ENCODE results near the gene FOXQ1. TPM values are rescaled to one million over a fixed set of nuclear protein-coding genes. Genes with fewer than 3 reads are reported as not detected.

FOXQ1 gene
- total and polyA plus RNA-seq, 9 of the 15 experiments (the other 6 are each of a cell fraction or from before 2014, with no cell fraction given): not detected

- ATAC-seq: no peak
- FAIRE-seq: no peak
- H3K4me1 ChIP-seq (replicated peaks in 1 of 2; ENCODE audit: control insufficient read depth in 2 of 2, insufficient read depth in 2 of 2, low read length in 2 of 2): no peaks in the 10 kb centered on the region
- no peaks in the 10 kb centered on the region for H3K79me2 ChIP-seq (ENCODE audit: control insufficient read depth, insufficient read depth, low read length)
- no peaks in the 10 kb centered on the region for H4K20me1 ChIP-seq (replicated peaks; ENCODE audit: control insufficient read depth, insufficient read depth, low read length)
- H3K9ac ChIP-seq (ENCODE audit: insufficient read depth in 1 of 2, low read depth in 2 of 2, low read length in 2 of 2): no peak overlapping the region
- no peaks in the 10 kb centered on the region for H3K9me1 ChIP-seq (ENCODE audit: control insufficient read depth, insufficient read depth, low read length)
- ChIA-PET POLR2A (no interaction called here), CTCF (ENCODE audit: low intra/inter-chr PET ratio) (no interaction called here)
- H3K9me3 ChIP-seq (replicated peaks; ENCODE audit: control insufficient read depth, insufficient read depth, low read depth, low read length): no peaks in the 10 kb centered on the region
- TF ChIP-seq NBN (IDR thresholded peaks at IDR 0.05; ENCODE audit: low read depth): no peak
- TF ChIP-seq MIER1 (IDR thresholded peaks at IDR 0.05; ENCODE audit: low read depth): no peak
- TF ChIP-seq ZNF436 (CRISPR knock-in tag; IDR thresholded peaks at IDR 0.05): no peak
- TF ChIP-seq ATF3 (IDR thresholded peaks at IDR 0.05): no peak
- TF ChIP-seq ATF3 (CRISPR knock-in tag; conservative IDR thresholded peaks at IDR 0.05): no peak
- no peak for TF ChIP-seq HMBOX1 (IDR thresholded peaks at IDR 0.05)
- TF ChIP-seq RUNX1 (IDR thresholded peaks at IDR 0.05; ENCODE audit: low read depth): no peak
- TF ChIP-seq GTF2A2 (tag; IDR thresholded peaks at IDR 0.05): no peak
- TF ChIP-seq CBX8 (IDR thresholded peaks at IDR 0.05; ENCODE audit: borderline replicate concordance, extremely low read depth, low read depth, low read length, poor library complexity, severe bottlenecking): no peak
- TF ChIP-seq SAFB (IDR thresholded peaks at IDR 0.05; ENCODE audit: borderline replicate concordance, low read depth, low read length): no peak
- TF ChIP-seq MLX (CRISPR knock-in tag; conservative IDR thresholded peaks at IDR 0.05): no peak
- TF ChIP-seq ZNF75A (CRISPR knock-in tag; IDR thresholded peaks at IDR 0.05): no peak
- TF ChIP-seq SFPQ (IDR thresholded peaks at IDR 0.05; ENCODE audit: low read depth, low read length): no peak
- TF ChIP-seq JUN (IDR thresholded peaks at IDR 0.05; ENCODE audit: borderline replicate concordance, low read depth, low read length): no peak
- TF ChIP-seq JUN (CRISPR knock-in tag; IDR thresholded peaks at IDR 0.05; ENCODE audit: borderline replicate concordance): no peak
- BruUV-seq (replicated peaks): no TSS peak
- H3K36me3 ChIP-seq (ENCODE audit: control insufficient read depth, insufficient read depth, low read length): no peaks in the 10 kb centered on the region
- no peak overlapping the region for H3K4me3 ChIP-seq
- no peak for DNase-seq (ENCODE audit: extremely low read depth in 1 of 4, low spot score in 3 of 4)
- no peak overlapping the region for H2AFZ ChIP-seq (ENCODE audit: low read depth, low read length)
- intact Hi-C loops (cut with micrococcal nuclease): no loop called here
- 0% methylated on average over 5 of the region's 5 CpGs for WGBS (ENCODE audit: insufficient coverage, low coverage, missing lambda C conversion rate)
- peaks cover 0 to 11% of the 10 kb centered on the region in 2 experiments; a peak in 2 of 5 replicates for H3K27me3 ChIP-seq (ENCODE audit: control insufficient read depth in 2 of 2, insufficient read depth in 2 of 2, low read length in 2 of 2)
- in situ Hi-C loops (cut with MboI): no loop called here
- no peak overlapping the region for H3K4me2 ChIP-seq (ENCODE audit: insufficient read depth, low read length)
- no peak overlapping the region for H3K27ac ChIP-seq (ENCODE audit: extremely low read depth, low read depth, low read length)
These were observed 10.9 kb downstream of the FOXQ1 start for GRCh38 chr6:1322696-1323219.

Measured in K562 (cell line).